Activated naive CD8-positive, alpha-beta T cell (primary cell): ENCODE results near the gene CEP83.

Experiments
- H3K27ac Mint-ChIP-seq: one replicate; pipeline ENCODE4 v1.8.0; 2021; ENCODE audit warnings: mixed read lengths
- H3K27me3 Mint-ChIP-seq: one replicate; pipeline ENCODE4 v1.8.0; 2021; ENCODE audit warnings: mixed read lengths
- H3K36me3 Mint-ChIP-seq: one replicate; pipeline ENCODE4 v1.8.0; 2021; ENCODE audit warnings: mixed read lengths
- H3K4me1 Mint-ChIP-seq: one replicate; pipeline ENCODE4 v1.8.0; 2021; ENCODE audit warnings: low read depth, mixed read lengths
- H3K4me3 Mint-ChIP-seq: one replicate; pipeline ENCODE4 v1.8.0; 2021; ENCODE audit warnings: mild to moderate bottlenecking, mixed read lengths
- H3K9me3 Mint-ChIP-seq: one replicate; pipeline ENCODE4 v1.8.0; 2021; ENCODE audit warnings: low read depth, mixed read lengths

CEP83 gene

DNA sequence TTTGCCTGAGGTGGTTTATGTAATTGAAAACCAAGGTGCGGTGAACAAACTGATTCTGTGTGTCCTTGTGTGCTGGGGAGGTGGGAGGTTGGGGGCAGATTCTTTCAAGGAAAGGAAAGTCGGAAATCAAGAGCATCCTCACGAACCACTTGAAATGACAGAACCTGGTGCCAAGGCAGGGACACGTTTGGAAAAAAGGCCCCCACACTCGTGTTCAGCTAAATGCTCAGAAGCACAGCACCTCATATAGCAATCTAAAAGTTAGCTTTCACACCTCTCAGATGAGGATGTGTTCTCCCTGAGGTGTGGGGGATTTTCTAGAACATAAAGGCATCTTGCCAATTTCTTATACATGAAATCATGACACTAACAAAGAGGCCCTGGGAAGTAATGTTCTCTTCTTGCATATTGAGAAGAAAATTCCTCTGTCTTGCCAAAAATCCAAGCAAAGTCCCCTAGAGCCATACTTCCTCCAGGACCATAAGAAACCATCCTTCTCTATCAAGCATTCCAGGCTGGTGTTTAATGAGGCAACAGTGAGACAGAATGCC, 191.7 kb downstream of the CEP83 start:
- H3K27me3 Mint-ChIP-seq, result no peaks in the 10 kb centered on the region
- H3K27ac Mint-ChIP-seq, result no peak overlapping the region
- H3K36me3 Mint-ChIP-seq, result peaks cover 28% of the 10 kb centered on the region
- no peak overlapping the region for H3K4me3 Mint-ChIP-seq
- H3K4me1 Mint-ChIP-seq, result peaks cover 63% of the 10 kb centered on the region
- no peaks in the 10 kb centered on the region for H3K9me3 Mint-ChIP-seq

GRCh38 chr12:94267537-94267872, 192.2 kb downstream of the CEP83 start:
- Mint-ChIP-seq H3K4me1 (peaks cover 68% of the 10 kb centered on the region), H3K4me3 (no peak overlapping the region), H3K27me3 (no peaks in the 10 kb centered on the region), H3K36me3 (peaks cover 28% of the 10 kb centered on the region), H3K9me3 (no peaks in the 10 kb centered on the region), H3K27ac (no peak overlapping the region)

DNA sequence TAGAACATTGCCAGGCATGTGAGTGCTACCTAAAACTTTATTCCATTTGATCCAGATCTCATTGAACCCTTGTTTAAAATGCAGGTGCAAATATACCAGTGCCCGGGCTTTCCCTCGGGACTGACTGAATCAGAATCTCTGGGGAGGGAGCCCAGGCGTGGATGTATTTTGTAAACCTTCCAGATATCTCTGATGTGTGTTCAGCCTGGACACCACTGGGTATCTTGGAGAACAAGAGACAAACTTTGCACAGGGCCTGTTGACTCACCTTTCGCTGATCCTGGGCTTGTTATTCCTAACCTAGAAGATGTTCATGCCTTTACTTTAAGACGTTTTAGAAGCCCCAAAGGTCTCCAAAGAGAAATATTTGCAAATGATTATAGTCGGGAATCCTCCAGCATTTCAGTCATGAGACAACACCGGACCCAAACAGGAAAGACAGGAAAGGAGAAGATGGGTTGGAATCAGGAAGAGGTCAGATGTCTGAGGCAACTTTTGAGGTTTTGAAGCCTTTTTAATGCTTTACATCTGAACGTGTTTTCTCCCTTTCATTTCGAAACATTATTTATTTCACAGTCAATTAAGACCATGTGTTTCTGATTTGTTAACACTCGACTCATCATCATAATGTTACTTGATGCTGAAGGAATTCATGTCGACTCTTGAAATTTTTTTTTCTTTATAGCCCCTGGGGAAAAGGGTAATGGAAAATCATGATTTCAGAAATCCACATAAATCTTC, 192.7 kb downstream of the CEP83 start:
- Mint-ChIP-seq H3K4me3 (no peak overlapping the region), H3K9me3 (no peaks in the 10 kb centered on the region)

GRCh38 chr12:94265966-94266745, 193.5 kb downstream of the CEP83 start:
- H3K36me3 Mint-ChIP-seq, result peaks cover 20% of the 10 kb centered on the region
- no peaks in the 10 kb centered on the region for H3K27me3 Mint-ChIP-seq
- H3K4me1 Mint-ChIP-seq, result peaks cover 66% of the 10 kb centered on the region
- no peak overlapping the region for H3K4me3 Mint-ChIP-seq
- H3K9me3 Mint-ChIP-seq, result no peaks in the 10 kb centered on the region
- peak overlapping the region; percentile 59 for H3K27ac Mint-ChIP-seq

More for the DNA sequence above, 192.7 kb downstream of the CEP83 start:
- Mint-ChIP-seq H3K36me3 (peaks cover 25% of the 10 kb centered on the region), H3K27ac (no peak overlapping the region), H3K4me1 (peaks cover 71% of the 10 kb centered on the region), H3K27me3 (no peaks in the 10 kb centered on the region)

DNA sequence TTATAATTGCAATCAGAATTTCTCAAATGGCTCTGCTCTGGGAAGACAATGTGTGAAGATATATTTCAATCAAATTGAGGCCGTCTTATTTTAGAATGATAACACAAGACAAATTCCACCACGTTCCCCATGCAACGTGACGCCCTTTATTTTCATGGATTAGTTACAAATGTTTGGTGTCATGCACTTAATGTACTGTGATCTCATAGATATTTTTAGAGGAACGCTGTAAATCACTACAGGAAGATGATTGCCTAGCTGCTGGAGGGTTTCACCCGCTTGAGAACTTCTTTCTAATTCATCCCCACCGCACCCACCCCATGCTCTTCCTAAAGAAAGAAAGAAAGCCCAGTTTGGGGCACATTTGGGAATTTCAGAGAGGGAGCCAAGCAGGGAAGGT, 194.1 kb downstream of the CEP83 start:
- H3K27me3 Mint-ChIP-seq, result no peaks in the 10 kb centered on the region
- H3K4me3 Mint-ChIP-seq, result no peak overlapping the region
- no peaks in the 10 kb centered on the region for H3K9me3 Mint-ChIP-seq
- no peak overlapping the region for H3K27ac Mint-ChIP-seq
- H3K4me1 Mint-ChIP-seq, result peaks cover 66% of the 10 kb centered on the region
- H3K36me3 Mint-ChIP-seq, result peaks cover 23% of the 10 kb centered on the region

GRCh38 chr12:94264736-94265485, 194.8 kb downstream of the CEP83 start:
- H3K9me3 Mint-ChIP-seq, result no peaks in the 10 kb centered on the region
- H3K27ac Mint-ChIP-seq, result no peak overlapping the region
- peaks cover 23% of the 10 kb centered on the region for H3K36me3 Mint-ChIP-seq
- H3K4me1 Mint-ChIP-seq, result peaks cover 59% of the 10 kb centered on the region
- no peak overlapping the region for H3K4me3 Mint-ChIP-seq
- no peaks in the 10 kb centered on the region for H3K27me3 Mint-ChIP-seq

DNA sequence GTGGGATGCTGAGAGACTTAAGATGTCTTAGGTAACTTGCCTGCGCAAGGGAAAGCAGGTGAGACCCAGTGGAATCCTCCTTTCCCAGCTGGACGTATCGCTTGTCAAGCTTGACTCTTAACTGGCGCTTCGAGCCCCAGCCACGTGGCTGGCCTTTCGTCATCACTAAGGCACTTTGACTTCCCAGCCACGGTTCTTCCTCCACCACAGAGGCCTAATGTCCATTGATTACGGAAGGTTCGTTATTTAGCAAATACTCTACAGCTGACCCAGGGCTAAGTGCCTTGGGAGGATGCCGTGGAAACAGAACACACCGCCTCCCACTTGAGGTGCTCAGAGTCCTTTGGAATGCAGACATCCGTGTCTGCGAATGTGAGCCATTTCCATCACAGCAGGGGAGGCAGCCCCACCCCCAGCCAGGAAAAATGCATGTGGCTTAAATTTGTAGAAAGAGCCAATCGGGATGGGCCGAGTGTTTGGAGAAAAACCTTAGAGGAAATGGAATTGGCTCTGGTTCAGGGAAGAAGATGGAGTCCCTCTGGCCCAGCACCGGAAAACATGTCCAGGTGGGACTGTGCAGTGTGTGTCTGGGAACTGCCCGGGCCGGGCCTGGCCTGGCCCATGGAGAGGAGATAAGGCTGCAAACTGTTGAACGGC, 195.6 kb downstream of the CEP83 start:
- Mint-ChIP-seq H3K9me3 (no peaks in the 10 kb centered on the region), H3K27ac (peak overlapping the region; percentile 99), H3K4me3 (peak overlapping the region; percentile 95), H3K4me1 (peaks cover 50% of the 10 kb centered on the region), H3K36me3 (peaks cover 23% of the 10 kb centered on the region), H3K27me3 (no peaks in the 10 kb centered on the region)

DNA sequence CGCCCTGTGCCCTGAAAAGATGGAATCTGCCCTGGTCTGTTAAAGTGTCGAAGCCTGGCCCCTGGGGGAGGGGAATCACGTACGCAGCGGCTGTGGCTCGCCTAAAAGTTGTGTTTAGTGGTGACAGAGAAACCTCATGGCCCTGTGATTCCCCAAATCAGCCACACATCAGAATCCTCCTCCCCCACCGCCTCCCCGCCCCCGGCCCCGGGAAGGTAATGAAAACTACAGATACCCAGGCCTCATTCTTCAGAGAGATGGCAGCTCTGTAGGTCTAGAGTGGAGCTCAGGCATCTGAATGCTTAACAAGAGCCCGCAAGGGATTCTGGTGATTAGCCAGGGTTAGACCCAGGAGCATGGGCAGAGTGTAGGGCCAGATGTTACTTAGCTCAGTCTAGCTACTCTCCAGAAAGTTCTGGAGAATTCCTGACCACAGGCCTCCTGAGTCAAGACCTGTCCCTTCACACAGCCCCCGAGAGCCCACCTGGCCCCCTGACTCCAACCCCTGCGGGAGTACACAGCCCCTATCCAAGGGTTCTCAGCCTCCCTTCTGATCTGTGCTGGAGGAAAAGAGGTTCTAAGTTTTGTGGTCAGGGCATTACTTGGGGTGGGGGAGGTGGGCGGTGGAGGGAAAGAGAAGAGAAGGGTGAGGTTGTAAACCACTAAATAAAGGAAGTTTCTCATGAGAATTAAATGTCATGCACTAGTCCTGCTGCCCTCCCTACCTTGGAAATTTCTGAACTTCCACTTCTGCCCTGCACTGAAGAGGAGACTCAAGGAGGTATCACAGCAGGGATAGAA, 196.5 kb downstream of the CEP83 start:
- H3K4me1 Mint-ChIP-seq, result peaks cover 45% of the 10 kb centered on the region
- peak overlapping the region; percentile 99 for H3K27ac Mint-ChIP-seq
- H3K27me3 Mint-ChIP-seq, result no peaks in the 10 kb centered on the region
- H3K36me3 Mint-ChIP-seq, result peaks cover 22% of the 10 kb centered on the region
- no peaks in the 10 kb centered on the region for H3K9me3 Mint-ChIP-seq
- peak overlapping the region; percentile 95 for H3K4me3 Mint-ChIP-seq

DNA sequence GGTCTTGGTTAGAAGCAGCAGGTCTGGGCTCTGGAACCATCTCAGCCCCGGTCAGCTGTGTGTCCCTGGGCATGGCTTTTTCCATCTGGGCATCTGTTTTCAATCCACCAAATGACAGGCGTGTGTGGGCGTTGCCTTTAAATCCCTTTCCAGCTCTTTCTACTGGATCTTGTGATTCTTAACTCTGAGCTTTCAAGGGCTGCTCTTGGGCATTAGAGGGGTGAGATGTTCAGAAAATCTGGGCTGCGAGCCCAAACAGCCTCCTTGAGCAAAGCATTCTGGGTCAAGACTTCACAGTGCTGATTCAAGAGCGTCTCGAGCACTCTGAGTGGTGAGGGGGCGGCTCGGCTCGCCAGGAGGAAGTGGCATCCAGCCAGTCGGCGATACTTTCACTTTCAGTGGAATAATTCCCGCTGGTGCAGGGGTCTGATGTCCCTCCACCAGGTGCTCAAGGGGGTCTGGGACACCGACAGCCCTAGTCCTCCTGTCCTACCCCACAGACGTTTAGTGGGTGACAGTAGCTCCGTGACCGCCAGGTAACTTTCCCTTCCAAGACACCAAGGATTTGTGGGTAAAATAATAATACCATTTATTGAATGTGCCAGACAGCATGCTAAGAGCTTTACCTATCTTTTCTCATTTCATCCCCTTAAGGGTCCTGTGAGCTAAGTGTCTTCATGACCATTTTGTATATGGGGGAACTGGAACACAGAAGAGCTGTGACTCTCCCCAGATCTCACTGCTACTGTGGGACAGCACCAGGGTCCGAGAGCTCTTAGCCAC, 197.2 kb downstream of the CEP83 start:
- no peaks in the 10 kb centered on the region for H3K27me3 Mint-ChIP-seq
- H3K9me3 Mint-ChIP-seq, result no peaks in the 10 kb centered on the region
- peak overlapping the region; percentile 99 for H3K27ac Mint-ChIP-seq
- peaks cover 38% of the 10 kb centered on the region for H3K4me1 Mint-ChIP-seq
- peak overlapping the region; percentile 95 for H3K4me3 Mint-ChIP-seq
- H3K36me3 Mint-ChIP-seq, result peaks cover 18% of the 10 kb centered on the region

GRCh38 chr12:94261786-94262185, 197.9 kb downstream of the CEP83 start:
- peaks cover 32% of the 10 kb centered on the region for H3K4me1 Mint-ChIP-seq
- no peaks in the 10 kb centered on the region for H3K27me3 Mint-ChIP-seq
- peaks cover 16% of the 10 kb centered on the region for H3K36me3 Mint-ChIP-seq
- H3K4me3 Mint-ChIP-seq, result peak overlapping the region; percentile 95
- H3K27ac Mint-ChIP-seq, result peak overlapping the region; percentile 99
- no peaks in the 10 kb centered on the region for H3K9me3 Mint-ChIP-seq

GRCh38 chr12:94261119-94261518, 198.5 kb downstream of the CEP83 start:
- no peak overlapping the region for H3K4me3 Mint-ChIP-seq
- no peaks in the 10 kb centered on the region for H3K27me3 Mint-ChIP-seq
- H3K27ac Mint-ChIP-seq, result no peak overlapping the region
- peaks cover 15% of the 10 kb centered on the region for H3K36me3 Mint-ChIP-seq
- peaks cover 30% of the 10 kb centered on the region for H3K4me1 Mint-ChIP-seq
- H3K9me3 Mint-ChIP-seq, result no peaks in the 10 kb centered on the region

DNA sequence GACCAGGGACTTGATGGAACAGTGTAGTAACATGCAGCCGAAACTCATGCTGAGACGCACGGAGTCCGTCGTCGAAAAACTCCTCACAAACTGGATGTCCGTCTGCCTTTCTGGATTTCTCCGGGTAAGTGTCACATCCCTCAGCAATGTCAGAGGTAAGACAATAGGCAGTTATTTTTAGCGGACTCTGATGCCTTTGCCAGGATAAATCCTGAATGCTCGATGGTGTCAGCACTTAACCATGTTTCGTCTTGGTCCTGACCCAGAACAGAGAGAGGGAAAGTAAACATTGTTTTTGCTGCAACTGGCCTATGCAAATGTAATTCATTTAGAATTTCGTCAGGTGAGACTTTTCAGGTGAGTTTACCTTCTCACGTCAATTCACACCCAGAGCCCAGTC, 198.9 kb downstream of the CEP83 start:
- H3K4me1 Mint-ChIP-seq, result peaks cover 27% of the 10 kb centered on the region
- no peaks in the 10 kb centered on the region for H3K27me3 Mint-ChIP-seq
- no peak overlapping the region for H3K27ac Mint-ChIP-seq
- H3K9me3 Mint-ChIP-seq, result no peaks in the 10 kb centered on the region
- H3K4me3 Mint-ChIP-seq, result no peak overlapping the region
- H3K36me3 Mint-ChIP-seq, result peaks cover 14% of the 10 kb centered on the region

- no peaks in the 10 kb centered on the region for H3K27me3 Mint-ChIP-seq
- H3K36me3 Mint-ChIP-seq, result peaks cover 11% of the 10 kb centered on the region
- H3K4me1 Mint-ChIP-seq, result peaks cover 27% of the 10 kb centered on the region
- no peak overlapping the region for H3K4me3 Mint-ChIP-seq
- no peaks in the 10 kb centered on the region for H3K9me3 Mint-ChIP-seq
- no peak overlapping the region for H3K27ac Mint-ChIP-seq
Measured at GRCh38 chr12:94260017-94260416, 199.7 kb downstream of the CEP83 start.
